Measurements from ENCODE around the gene LRRC47. TPM values are rescaled to one million over a fixed set of nuclear protein-coding genes. Genes with fewer than 3 reads are reported as not detected.

The LRRC47 gene
- total and polyA plus RNA-seq, 2 of the 13 experiments (the other 11 are each of a cell fraction or from before 2014, with no cell fraction given), result 18.3 to 52.5 TPM

DNA sequence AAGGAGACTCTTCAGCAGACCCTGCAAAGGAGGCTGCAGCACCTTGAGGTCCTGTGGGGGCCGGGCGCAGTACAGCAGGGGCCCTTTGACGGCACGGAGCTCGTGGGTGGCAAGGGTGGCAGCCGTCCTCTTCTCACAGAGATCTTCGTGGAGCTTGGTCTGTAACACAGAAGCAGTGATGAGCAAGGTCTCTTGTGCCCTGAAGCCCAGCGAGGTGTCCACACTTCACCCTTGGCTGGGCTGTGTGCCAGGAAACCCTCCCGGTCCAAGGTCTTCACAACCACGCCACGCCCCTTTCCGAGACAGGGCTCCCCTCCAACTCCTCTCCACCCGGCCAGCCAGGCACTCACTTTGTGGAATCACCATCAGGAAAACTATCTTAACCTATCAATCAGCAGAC is 11.3 kb downstream of the LRRC47 start (continued):
- TF ChIP-seq, protein P1, sequence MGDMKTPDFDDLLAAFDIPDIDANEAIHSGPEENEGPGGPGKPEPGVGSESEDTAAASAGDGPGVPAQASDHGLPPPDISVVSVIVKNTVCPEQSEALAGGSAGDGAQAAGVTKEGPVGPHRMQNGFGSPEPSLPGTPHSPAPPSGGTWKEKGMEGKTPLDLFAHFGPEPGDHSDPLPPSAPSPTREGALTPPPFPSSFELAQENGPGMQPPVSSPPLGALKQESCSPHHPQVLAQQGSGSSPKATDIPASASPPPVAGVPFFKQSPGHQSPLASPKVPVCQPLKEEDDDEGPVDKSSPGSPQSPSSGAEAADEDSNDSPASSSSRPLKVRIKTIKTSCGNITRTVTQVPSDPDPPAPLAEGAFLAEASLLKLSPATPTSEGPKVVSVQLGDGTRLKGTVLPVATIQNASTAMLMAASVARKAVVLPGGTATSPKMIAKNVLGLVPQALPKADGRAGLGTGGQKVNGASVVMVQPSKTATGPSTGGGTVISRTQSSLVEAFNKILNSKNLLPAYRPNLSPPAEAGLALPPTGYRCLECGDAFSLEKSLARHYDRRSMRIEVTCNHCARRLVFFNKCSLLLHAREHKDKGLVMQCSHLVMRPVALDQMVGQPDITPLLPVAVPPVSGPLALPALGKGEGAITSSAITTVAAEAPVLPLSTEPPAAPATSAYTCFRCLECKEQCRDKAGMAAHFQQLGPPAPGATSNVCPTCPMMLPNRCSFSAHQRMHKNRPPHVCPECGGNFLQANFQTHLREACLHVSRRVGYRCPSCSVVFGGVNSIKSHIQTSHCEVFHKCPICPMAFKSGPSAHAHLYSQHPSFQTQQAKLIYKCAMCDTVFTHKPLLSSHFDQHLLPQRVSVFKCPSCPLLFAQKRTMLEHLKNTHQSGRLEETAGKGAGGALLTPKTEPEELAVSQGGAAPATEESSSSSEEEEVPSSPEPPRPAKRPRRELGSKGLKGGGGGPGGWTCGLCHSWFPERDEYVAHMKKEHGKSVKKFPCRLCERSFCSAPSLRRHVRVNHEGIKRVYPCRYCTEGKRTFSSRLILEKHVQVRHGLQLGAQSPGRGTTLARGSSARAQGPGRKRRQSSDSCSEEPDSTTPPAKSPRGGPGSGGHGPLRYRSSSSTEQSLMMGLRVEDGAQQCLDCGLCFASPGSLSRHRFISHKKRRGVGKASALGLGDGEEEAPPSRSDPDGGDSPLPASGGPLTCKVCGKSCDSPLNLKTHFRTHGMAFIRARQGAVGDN (CRISPR knock-in tag; IDR thresholded peaks at IDR 0.05), result peak; percentile 74
- TF ChIP-seq, protein P2, sequence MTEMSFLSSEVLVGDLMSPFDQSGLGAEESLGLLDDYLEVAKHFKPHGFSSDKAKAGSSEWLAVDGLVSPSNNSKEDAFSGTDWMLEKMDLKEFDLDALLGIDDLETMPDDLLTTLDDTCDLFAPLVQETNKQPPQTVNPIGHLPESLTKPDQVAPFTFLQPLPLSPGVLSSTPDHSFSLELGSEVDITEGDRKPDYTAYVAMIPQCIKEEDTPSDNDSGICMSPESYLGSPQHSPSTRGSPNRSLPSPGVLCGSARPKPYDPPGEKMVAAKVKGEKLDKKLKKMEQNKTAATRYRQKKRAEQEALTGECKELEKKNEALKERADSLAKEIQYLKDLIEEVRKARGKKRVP (CRISPR knock-in tag; IDR thresholded peaks at IDR 0.05), result no peak
- TF ChIP-seq, protein P3, sequence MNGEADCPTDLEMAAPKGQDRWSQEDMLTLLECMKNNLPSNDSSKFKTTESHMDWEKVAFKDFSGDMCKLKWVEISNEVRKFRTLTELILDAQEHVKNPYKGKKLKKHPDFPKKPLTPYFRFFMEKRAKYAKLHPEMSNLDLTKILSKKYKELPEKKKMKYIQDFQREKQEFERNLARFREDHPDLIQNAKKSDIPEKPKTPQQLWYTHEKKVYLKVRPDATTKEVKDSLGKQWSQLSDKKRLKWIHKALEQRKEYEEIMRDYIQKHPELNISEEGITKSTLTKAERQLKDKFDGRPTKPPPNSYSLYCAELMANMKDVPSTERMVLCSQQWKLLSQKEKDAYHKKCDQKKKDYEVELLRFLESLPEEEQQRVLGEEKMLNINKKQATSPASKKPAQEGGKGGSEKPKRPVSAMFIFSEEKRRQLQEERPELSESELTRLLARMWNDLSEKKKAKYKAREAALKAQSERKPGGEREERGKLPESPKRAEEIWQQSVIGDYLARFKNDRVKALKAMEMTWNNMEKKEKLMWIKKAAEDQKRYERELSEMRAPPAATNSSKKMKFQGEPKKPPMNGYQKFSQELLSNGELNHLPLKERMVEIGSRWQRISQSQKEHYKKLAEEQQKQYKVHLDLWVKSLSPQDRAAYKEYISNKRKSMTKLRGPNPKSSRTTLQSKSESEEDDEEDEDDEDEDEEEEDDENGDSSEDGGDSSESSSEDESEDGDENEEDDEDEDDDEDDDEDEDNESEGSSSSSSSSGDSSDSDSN (CRISPR knock-in tag; IDR thresholded peaks at IDR 0.05), result peak; percentile 40; the same call in 1 of the 2 replicates
- TF ChIP-seq, protein P4, sequence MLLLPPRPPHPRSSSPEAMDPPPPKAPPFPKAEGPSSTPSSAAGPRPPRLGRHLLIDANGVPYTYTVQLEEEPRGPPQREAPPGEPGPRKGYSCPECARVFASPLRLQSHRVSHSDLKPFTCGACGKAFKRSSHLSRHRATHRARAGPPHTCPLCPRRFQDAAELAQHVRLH (CRISPR knock-in tag; IDR thresholded peaks at IDR 0.05; ENCODE audit: borderline replicate concordance, low read depth), result peak; percentile 41; the same call in 1 of the 2 replicates
- no peak for TF ChIP-seq POLR2AphosphoS5 (IDR thresholded peaks at IDR 0.05; ENCODE audit: low read depth, low read length)
- TF ChIP-seq NFIC (IDR thresholded peaks at IDR 0.05; ENCODE audit: low read length), result 0 out of 2 replicates have a peak, but pooled peaks have one; percentile 24
- TF ChIP-seq ZNF761 (CRISPR knock-in tag; conservative IDR thresholded peaks at IDR 0.05), result no peak
- no peak for TF ChIP-seq ZNF264 (CRISPR knock-in tag; IDR thresholded peaks at IDR 0.05)
- TF ChIP-seq FOXK1 (CRISPR knock-in tag; IDR thresholded peaks at IDR 0.05; ENCODE audit: borderline replicate concordance, low read depth), result 0 out of 2 replicates have a peak, but pooled peaks have one; percentile 16
- TF ChIP-seq ZSCAN25 (CRISPR knock-in tag; IDR thresholded peaks at IDR 0.05), result no peak
- TF ChIP-seq HIVEP1 (CRISPR knock-in tag; IDR thresholded peaks at IDR 0.05), result no peak
- peak; percentile 28; the same call in 1 of the 2 replicates for TF ChIP-seq ARID4A (CRISPR knock-in tag; IDR thresholded peaks at IDR 0.05; ENCODE audit: borderline replicate concordance)
- TF ChIP-seq POLR2A (IDR thresholded peaks at IDR 0.05; ENCODE audit: insufficient read depth in 1 of 2, low read depth in 2 of 2, low read length in 2 of 2), result peak in 1 of 2 experiments; percentile 32; a peak in 1 of 4 replicates
- no peak for TF ChIP-seq ZNF33A (CRISPR knock-in tag; IDR thresholded peaks at IDR 0.05; ENCODE audit: borderline replicate concordance)
- TF ChIP-seq, protein P5, sequence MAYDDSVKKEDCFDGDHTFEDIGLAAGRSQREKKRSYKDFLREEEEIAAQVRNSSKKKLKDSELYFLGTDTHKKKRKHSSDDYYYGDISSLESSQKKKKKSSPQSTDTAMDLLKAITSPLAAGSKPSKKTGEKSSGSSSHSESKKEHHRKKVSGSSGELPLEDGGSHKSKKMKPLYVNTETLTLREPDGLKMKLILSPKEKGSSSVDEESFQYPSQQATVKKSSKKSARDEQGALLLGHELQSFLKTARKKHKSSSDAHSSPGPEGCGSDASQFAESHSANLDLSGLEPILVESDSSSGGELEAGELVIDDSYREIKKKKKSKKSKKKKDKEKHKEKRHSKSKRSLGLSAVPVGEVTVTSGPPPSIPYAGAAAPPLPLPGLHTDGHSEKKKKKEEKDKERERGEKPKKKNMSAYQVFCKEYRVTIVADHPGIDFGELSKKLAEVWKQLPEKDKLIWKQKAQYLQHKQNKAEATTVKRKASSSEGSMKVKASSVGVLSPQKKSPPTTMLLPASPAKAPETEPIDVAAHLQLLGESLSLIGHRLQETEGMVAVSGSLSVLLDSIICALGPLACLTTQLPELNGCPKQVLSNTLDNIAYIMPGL (CRISPR knock-in tag; IDR thresholded peaks at IDR 0.05; ENCODE audit: borderline replicate concordance in 1 of 2, low read depth in 1 of 2), result no peak
